LoVo (cell line): Measurements from ENCODE around the gene ZSCAN5A.
"Not testable (repeated sequence)": the region's sequence is repeated elsewhere in the genome, so short reads cannot be mapped to it uniquely, and the experiment has no call there.

Experiments
- DNase-seq: peaks from one replicate; pipeline ENCODE4 v3.0.0-alpha.2; 2016; ENCODE audit warnings: low spot score

The ZSCAN5A gene

GRCh38 chr19:56314381-56315076, at the start of gene ZSCAN5A:
TSS of gene ZSCAN5A (minus strand) at chr19:56314839. CDS start at chr19:56225046, 89,793 bp downstream.
- DNase-seq: peak; percentile 91

- DNase-seq: no peak
These were observed 46.2 kb upstream of the ZSCAN5A start for GRCh38 chr19:56360841-56361240.

- DNase-seq: no peak
These were observed 42.3 kb upstream of the ZSCAN5A start for GRCh38 chr19:56356944-56357343.

- DNase-seq: no peak
These were observed 40.9 kb upstream of the ZSCAN5A start for GRCh38 chr19:56355517-56355916.

- DNase-seq: no peak
These were observed 36.6 kb upstream of the ZSCAN5A start for GRCh38 chr19:56351208-56351607.

GRCh38 chr19:56350416-56351045, 35.9 kb upstream of the ZSCAN5A start:
- peak; percentile 58 for DNase-seq

- no peak for DNase-seq
These were observed 33.7 kb upstream of the ZSCAN5A start for GRCh38 chr19:56348289-56348877.

GRCh38 chr19:56347163-56347778, 32.6 kb upstream of the ZSCAN5A start:
- no peak for DNase-seq

GRCh38 chr19:56341948-56342347, 27.3 kb upstream of the ZSCAN5A start:
- DNase-seq: no peak

GRCh38 chr19:56339031-56339430, 24.4 kb upstream of the ZSCAN5A start:
- not testable (repeated sequence) for DNase-seq

- not testable (repeated sequence) for DNase-seq
These were observed 22.4 kb upstream of the ZSCAN5A start for GRCh38 chr19:56337077-56337476.

- not testable (repeated sequence) for DNase-seq
These were observed 20.7 kb upstream of the ZSCAN5A start for GRCh38 chr19:56335371-56335770.

- DNase-seq: peak; percentile 54
These were observed 18.9 kb upstream of the ZSCAN5A start for GRCh38 chr19:56333506-56333905.

GRCh38 chr19:56332695-56333094, 18.1 kb upstream of the ZSCAN5A start:
- DNase-seq: no peak

- no peak for DNase-seq
These were observed 9.8 kb upstream of the ZSCAN5A start for GRCh38 chr19:56324436-56324835.

GRCh38 chr19:56321989-56322440, 7.4 kb upstream of the ZSCAN5A start:
- no peak for DNase-seq

- DNase-seq: no peak
These were observed 6.8 kb upstream of the ZSCAN5A start for GRCh38 chr19:56321254-56321988.

GRCh38 chr19:56319991-56320390, 5.4 kb upstream of the ZSCAN5A start:
- DNase-seq: no peak

- DNase-seq: no peak
These were observed 3.1 kb upstream of the ZSCAN5A start for GRCh38 chr19:56317749-56318148.

- DNase-seq: no peak
These were observed 2.1 kb upstream of the ZSCAN5A start for GRCh38 chr19:56316728-56317127.

- peak; percentile 95 for DNase-seq
These were observed 614 bp upstream of the ZSCAN5A start for GRCh38 chr19:56315077-56315828.
